Testis (tissue), 3 donors: ENCODE results near the gene PPIL6. TPM values are rescaled to one million over a fixed set of nuclear protein-coding genes. Genes with fewer than 3 reads are reported as not detected.

Experiments used
- DNase-seq: peaks from one replicate; pipeline ENCODE4 v3.0.0-alpha.2; 2019
- H3K27ac ChIP-seq, 2 donors: fragments of 200-600 bp; sonication (generic); one replicate each; pipeline ENCODE4 v1.5.1; 2019
- H3K27me3 ChIP-seq: fragments of 200-600 bp; sonication (generic); one replicate; pipeline ENCODE4 v1.5.1; 2019
- H3K36me3 ChIP-seq: fragments of 200-600 bp; sonication (generic); one replicate; pipeline ENCODE4 v1.5.1; 2017; ENCODE audit warnings: low read depth; ENCODE audit errors: missing control alignments
- H3K4me1 ChIP-seq: fragments of 200-600 bp; sonication (generic); one replicate; pipeline ENCODE4 v1.5.1; 2019
- H3K4me3 ChIP-seq, 2 donors: fragments of 200-600 bp; sonication (generic); one replicate each; pipeline ENCODE4 v1.5.1; 2017 to 2019
- H3K9me3 ChIP-seq: fragments of 200-600 bp; sonication (generic); one replicate; pipeline ENCODE4 v1.5.1; 2017
- CTCF ChIP-seq, 3 experiments: fragments of 450-650 bp in 2 of 3; fragments of 200-600 bp in 1 of 3; sonication (generic) in 1 of 3; IDR thresholded peaks; one replicate each; pipeline ENCODE4 v1.5.1; 2016 to 2019; ENCODE audit warnings: antibody characterized with exemption in 3 of 3, mild to moderate bottlenecking in 2 of 3, moderate library complexity in 1 of 3
- POLR2A ChIP-seq: fragments of 450-650 bp; IDR thresholded peaks from one replicate; pipeline ENCODE4 v1.6.1; 2017; ENCODE audit warnings: antibody characterized with exemption, mild to moderate bottlenecking, moderate library complexity
- WGBS, 2 donors: methylation state at CpG; one replicate each; pipeline ENCODE4 v1.1.5; 2018; 5-methylcytosine and 5-hydroxymethylcytosine counted together
- intact Hi-C: fragments of 100-400 bp; cut with DNase I; formaldehyde crosslinking; loops from one replicate; pipeline ENCODE4 v1.15.1; 2023; ENCODE audit warnings: low total_unique reads
- polyA plus RNA-seq: library from polyadenylated mRNA; stranded (reverse); fragments of 350-450 nt; fragmentation: Illumina TruSeq; extraction: RNeasy Lipid Tissue Mini Kit (QIAGEN cat#74804); gene quantifications from one replicate; pipeline ENCODE4 v1.2.3, GENCODE V29; 2014; ENCODE audit warnings: low read depth, low replicate concordance; ENCODE audit not compliant: insufficient read depth
- total RNA-seq, 2 donors: library from RNA; depleted of rRNA; stranded (reverse); fragments of >200 nt; gene quantifications; one replicate each; pipeline ENCODE4 v1.2.3, GENCODE V29; 2016

Gene PPIL6
- total and polyA plus RNA-seq, 3 donors from 2014 or later, result 15.2 to 54.6 (median 26.7) TPM

GRCh38 chr6:109478222-109478805 lies 37.9 kb upstream of the PPIL6 start:
- no peak for DNase-seq
- intact Hi-C loops, result no loop called here
- Histone ChIP-seq H3K9me3 (no peaks in the 10 kb centered on the region), H3K4me1 (peaks cover 8% of the 10 kb centered on the region), H3K27ac (no peak overlapping the region), H3K27me3 (no peaks in the 10 kb centered on the region), H3K4me3 (no peak overlapping the region), H3K36me3 (no peaks in the 10 kb centered on the region)
- TF ChIP-seq POLR2A (no peak), CTCF (IDR thresholded peaks at IDR 0.05) (no peak)
- 85 to 86% methylated on average over 9 of the region's 9 CpGs for WGBS, 2 donors

- Histone ChIP-seq H3K36me3 (no peaks in the 10 kb centered on the region), H3K9me3 (no peaks in the 10 kb centered on the region), H3K27ac (no peak overlapping the region), H3K27me3 (no peaks in the 10 kb centered on the region), H3K4me3 (no peak overlapping the region), H3K4me1 (peaks cover 8% of the 10 kb centered on the region)
- TF ChIP-seq POLR2A (no peak), CTCF (IDR thresholded peaks at IDR 0.05) (no peak)
- WGBS, 2 donors, result 60 to 72% methylated on average over 2 of the region's 2 CpGs
- intact Hi-C loops, result no loop called here
- DNase-seq, result no peak
Observed at GRCh38 chr6:109477725-109478124, 37.3 kb upstream of the PPIL6 start.

- intact Hi-C loops, result no loop called here
- Histone ChIP-seq H3K4me3 (no peak overlapping the region), H3K4me1 (peaks cover 7% of the 10 kb centered on the region), H3K9me3 (no peaks in the 10 kb centered on the region), H3K27me3 (no peaks in the 10 kb centered on the region), H3K27ac (no peak overlapping the region), H3K36me3 (no peaks in the 10 kb centered on the region)
- 95 to 97% methylated on average over 2 of the region's 2 CpGs for WGBS, 2 donors
- DNase-seq, result no peak
- TF ChIP-seq CTCF (IDR thresholded peaks at IDR 0.05) (no peak), POLR2A (no peak)
Observed at GRCh38 chr6:109477184-109477583, 36.8 kb upstream of the PPIL6 start.

DNA sequence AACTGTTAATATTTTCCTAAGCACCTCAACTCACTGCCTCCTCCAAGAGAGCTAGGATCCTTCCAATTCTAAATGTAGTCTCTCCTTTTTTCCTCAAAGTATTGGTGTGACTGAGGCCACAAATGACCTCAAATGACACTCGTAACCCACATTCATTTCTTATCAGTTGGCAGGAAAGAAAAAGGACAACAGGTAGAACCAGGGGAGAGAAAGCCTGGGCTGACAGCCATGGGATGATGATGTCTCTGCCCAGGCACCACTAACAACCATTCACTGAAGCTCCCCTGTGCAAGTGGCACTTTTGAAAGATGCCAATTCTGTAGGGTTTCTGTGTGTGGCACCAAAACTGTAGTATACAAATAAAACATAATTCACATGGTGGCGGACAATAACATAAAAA lies 35.2 kb upstream of the PPIL6 start:
- no peaks in the 10 kb centered on the region for H3K36me3 ChIP-seq
- H3K9me3 ChIP-seq, result no peaks in the 10 kb centered on the region
- WGBS, 2 donors, result 87 to 94% methylated on average over 2 of the region's 2 CpGs
- no peak for TF ChIP-seq CTCF (IDR thresholded peaks at IDR 0.05)
- TF ChIP-seq POLR2A, result no peak
- intact Hi-C loops, result no loop called here
- H3K27me3 ChIP-seq, result no peaks in the 10 kb centered on the region
- H3K4me1 ChIP-seq, result peaks cover 3% of the 10 kb centered on the region
- H3K4me3 ChIP-seq, result no peak overlapping the region
- H3K27ac ChIP-seq, result no peak overlapping the region
- no peak for DNase-seq

DNA sequence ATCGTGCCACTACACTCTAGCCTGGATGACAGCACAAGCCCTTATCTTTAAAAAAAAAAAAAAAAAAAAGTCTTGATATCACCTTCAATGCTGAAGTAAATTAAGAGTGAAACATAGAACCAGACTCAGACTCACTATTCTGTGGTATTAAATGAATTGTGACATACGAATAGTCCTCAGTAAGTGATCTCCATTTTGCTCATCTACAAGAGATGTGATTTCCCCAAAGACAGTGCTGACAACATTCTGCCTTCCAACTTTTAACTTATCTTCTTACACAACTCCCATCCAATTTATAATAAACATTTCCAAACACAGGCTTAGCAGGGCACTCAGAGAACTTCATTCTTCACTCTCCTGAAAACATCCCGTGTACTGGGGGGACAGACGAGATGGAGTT lies 34.6 kb upstream of the PPIL6 start:
- intact Hi-C loops, result no loop called here
- Histone ChIP-seq H3K27me3 (no peaks in the 10 kb centered on the region), H3K4me3 (no peak overlapping the region), H3K4me1 (peaks cover 3% of the 10 kb centered on the region), H3K27ac (no peak overlapping the region), H3K9me3 (no peaks in the 10 kb centered on the region), H3K36me3 (no peaks in the 10 kb centered on the region)
- 91 to 95% methylated on average over 4 of the region's 4 CpGs for whole genome bisulfite sequencing, 2 donors
- DNase-seq, result no peak
- TF ChIP-seq POLR2A (no peak), CTCF (IDR thresholded peaks at IDR 0.05) (no peak)
